GM12874 (cell line): ENCODE results near the gene DNAJC7.
A peak's percentile ranks its signal among the peaks of the same experiment; 100 is the strongest.

ENCODE experiments used
- TF ChIP-seq, protein P1 (sequence below): IDR thresholded peaks from 2 replicates; pipeline ENCODE4 v1.5.1; 2011; ENCODE audit warnings: low read depth, mild to moderate bottlenecking, control low read depth, low read length, moderate library complexity; ENCODE audit not compliant: insufficient read depth

DNAJC7 gene

DNA sequence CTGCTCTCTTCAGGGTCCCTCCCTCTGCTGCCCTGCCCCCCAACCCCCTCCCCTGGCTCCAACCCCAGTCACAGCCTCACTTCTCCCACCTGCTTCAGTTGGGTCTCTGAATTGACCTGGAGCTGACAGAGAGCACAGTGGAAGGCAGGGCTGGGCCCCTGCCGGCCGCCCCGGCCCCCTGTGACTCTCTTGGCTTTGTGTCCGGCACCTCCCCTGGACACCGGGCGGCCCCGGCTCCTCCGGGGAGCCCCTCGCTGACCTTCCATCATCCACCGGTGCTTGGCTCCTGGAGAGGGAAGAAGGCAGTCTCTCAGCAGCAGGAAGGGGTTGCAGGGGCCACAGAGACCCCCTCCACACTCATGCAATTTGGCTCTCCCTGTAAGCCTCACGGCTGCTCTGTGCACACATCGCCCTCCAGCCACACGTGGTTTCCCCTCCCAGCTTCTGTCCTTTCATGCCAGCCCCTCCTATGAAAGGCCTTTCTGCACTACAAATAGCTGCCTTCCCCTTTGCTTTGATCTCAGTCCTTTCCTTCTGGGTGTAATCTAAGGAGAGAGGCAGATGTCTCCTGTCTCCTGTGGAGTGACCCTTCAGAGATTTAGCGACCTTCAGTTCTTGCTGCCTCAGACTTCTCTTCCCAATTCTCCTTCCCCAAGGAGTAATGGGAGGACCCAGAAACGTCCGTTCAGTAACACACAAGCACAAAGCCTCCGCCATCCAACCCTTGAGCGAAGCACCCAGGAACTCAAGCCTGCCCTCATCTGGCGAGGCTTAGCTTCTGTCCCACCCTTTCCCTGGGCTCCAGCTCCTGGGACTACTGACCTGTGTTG lies 10.9 kb upstream of the DNAJC7 start:
- TF ChIP-seq, protein P1, sequence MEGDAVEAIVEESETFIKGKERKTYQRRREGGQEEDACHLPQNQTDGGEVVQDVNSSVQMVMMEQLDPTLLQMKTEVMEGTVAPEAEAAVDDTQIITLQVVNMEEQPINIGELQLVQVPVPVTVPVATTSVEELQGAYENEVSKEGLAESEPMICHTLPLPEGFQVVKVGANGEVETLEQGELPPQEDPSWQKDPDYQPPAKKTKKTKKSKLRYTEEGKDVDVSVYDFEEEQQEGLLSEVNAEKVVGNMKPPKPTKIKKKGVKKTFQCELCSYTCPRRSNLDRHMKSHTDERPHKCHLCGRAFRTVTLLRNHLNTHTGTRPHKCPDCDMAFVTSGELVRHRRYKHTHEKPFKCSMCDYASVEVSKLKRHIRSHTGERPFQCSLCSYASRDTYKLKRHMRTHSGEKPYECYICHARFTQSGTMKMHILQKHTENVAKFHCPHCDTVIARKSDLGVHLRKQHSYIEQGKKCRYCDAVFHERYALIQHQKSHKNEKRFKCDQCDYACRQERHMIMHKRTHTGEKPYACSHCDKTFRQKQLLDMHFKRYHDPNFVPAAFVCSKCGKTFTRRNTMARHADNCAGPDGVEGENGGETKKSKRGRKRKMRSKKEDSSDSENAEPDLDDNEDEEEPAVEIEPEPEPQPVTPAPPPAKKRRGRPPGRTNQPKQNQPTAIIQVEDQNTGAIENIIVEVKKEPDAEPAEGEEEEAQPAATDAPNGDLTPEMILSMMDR = 0 out of 2 replicates have a peak, but pooled peaks have one; percentile 13

DNA sequence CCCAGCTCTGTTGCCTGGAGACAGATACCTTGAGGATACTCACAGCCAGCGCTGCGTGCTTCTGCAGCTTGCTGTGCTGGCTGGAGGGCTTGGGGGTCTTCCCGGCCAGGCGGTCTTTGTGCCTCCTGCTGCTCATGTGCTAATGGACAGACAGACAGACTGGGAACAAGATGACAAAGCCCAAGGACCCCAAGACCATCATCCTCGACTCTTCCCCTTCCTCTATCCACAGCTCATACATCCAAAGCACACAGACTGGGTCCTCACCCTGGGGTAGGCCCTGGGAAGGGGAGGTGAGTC lies 10.3 kb upstream of the DNAJC7 start:
- TF ChIP-seq, protein P1 = no peak

DNA sequence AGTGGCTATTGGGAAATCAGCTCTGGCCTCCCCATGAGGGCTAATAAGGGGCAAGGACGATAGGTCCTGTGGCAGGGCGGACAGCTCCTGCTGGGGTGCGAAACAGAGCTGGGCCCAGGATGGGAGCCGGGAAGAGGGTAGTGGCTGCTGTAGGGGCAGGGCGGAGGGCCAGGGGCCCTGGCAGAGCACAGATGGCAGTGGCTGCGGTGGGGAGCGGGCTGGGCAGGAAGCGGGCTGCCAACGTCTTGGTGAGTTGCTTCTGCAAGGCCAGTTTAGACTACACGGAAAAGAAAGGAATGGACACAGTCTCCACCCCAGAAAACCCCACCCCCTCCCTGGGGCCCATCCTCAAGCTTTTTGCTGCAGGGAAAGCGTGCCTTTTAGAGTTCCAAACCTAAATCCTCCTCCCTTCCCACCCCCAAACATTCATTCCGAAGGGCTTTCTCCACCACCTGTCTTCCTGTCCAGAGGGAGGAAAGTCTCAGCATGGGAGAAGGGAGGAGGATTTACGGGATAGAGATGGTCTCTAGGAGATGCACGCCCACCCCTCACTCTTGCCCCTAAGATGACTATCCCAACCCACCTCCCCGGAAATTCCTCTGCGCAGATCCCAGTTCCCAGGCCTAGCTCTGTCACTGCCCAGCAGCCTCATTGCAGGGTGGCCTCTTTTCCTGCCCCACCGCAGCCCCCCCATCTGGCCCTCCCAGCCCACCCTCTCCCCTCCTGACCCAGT lies 9.8 kb upstream of the DNAJC7 start:
- TF ChIP-seq, protein P1 = no peak

DNA sequence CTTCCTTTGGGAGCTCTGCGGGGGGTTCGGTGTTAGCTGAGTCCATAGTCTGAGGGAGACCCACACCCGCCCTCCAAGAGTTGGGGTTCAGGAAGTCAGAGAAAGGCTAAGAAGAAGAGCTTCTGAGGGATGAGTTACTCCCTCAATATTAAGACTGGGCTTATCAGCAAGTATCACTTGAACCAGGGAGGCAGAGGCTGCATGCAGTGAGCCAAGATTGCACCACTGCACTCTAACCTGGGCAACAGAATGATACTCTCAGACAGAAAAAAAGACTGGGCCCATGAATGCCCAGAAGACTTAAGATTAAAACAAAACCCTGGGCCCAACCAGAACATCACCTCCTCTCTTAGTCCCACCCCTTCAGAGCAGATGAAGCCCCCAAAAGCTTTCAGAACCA lies 8.7 kb upstream of the DNAJC7 start:
- TF ChIP-seq, protein P1 = no peak

DNA sequence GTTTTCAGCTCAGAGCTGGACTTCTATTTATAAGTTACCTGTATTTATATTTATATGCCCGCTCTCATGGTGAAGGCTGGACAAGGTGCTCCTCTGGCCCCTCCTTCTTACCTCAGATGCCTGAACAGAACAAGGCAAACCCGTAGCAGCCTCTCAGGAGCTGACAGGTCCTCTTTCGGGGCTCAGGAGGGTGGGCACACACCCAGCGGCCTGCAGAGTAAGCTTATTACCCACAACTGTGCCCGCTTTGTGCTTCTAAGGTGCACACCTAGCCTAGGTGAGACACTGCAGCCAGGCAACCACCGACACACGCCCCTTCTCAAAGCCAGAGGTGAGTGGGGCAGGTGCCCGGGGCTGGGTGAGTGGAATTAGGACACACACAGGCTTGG lies 7.9 kb upstream of the DNAJC7 start:
- TF ChIP-seq, protein P1 = no peak

DNA sequence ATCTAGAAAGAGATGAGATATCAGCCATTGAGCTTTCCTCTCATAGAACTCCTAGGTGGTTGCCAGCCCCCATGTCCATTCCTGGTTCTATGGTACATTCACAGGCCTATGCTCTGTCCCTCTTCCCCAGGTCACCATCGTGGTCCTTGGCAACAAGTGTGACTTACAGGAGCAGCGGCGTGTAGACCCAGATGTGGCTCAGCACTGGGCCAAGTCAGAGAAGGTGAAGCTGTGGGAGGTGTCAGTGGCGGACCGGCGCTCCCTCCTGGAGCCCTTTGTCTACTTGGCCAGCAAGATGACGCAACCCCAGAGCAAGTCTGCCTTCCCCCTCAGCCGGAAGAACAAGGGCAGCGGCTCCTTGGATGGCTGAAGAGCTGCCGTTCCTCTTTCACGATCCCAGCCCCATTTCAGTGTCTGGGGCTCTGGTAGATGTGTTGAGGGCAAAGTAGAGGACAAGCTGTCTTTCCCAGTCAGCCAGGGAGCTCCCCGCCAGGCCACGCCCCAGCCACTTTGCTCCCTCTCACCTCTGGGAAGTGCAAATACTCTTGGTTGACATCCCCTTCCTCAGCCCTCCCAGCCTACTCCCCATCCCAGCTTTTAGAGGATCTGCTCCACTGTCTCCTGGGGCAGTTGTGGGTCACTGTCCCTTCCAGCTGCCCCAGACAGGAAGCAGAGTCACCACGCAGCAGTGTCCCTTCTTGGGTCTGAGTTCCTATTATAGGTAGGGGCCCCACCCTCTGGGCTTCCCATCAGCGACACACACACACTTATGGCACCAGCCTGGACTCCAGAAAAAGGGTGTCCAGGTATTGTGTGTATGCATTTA lies 6.5 kb upstream of the DNAJC7 start:
- TF ChIP-seq, protein P1 = no peak
